ENCODE results near the gene ADARB1. TPM values are rescaled to one million over a fixed set of nuclear protein-coding genes. Genes with fewer than 3 reads are reported as not detected.
A peak's percentile ranks its signal among the peaks of the same experiment; 100 is the strongest.

The ADARB1 gene
- polyA plus RNA-seq, 1 of the 3 experiments (the other 2 are of a cell fraction) = 7.8 TPM

DNA sequence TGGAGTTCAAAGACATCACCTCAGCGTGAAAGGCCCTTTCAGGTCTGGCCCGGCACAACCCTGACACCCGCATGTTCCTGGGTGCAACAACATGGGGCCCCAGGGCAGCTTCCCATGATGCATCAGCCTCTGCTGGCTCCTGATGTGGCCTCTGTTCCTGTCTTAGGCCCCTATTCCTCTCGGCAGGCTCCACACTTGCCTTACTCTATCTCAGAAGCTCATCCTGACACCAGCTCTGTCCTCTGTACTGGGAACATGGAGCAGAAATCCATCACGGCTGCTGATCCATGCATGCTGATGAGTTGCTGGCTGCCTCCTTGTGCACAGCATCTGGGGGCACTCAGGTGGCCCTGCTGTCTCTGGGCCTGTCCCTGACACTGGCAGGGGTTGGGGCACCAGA lies 74.6 kb downstream of the ADARB1 start:
- Histone ChIP-seq H2AFZ (ENCODE audit: low read depth) (no peak overlapping the region), H3K4me1 (ENCODE audit: control insufficient read depth in 1 of 2, insufficient read depth in 2 of 2, low read depth in 1 of 2, low read length in 1 of 2) (peaks cover 6 to 58% of the 10 kb centered on the region in 2 experiments), H3K4me2 (no peak overlapping the region), H3K9me3 (no peaks in the 10 kb centered on the region), H3K27me3 (ENCODE audit: insufficient read depth) (no peaks in the 10 kb centered on the region), H3K36me3 (replicated peaks in 1 of 2; ENCODE audit: control insufficient read depth in 1 of 2, insufficient read depth in 2 of 2, low read length in 1 of 2) (no peaks in the 10 kb centered on the region), H3K9me2 (no peaks in the 10 kb centered on the region), H3K4me3 (ENCODE audit: low read depth in 2 of 2, low read length in 1 of 2) (no peak overlapping the region), H3K79me2 (ENCODE audit: insufficient read depth) (no peaks in the 10 kb centered on the region), H4K20me1 (ENCODE audit: insufficient read depth) (no peaks in the 10 kb centered on the region), H3K27ac (ENCODE audit: low read depth in 2 of 2, low read length in 1 of 2) (peak overlapping the region in 1 of 2 experiments; percentile 66; a peak in 2 of 4 replicates), H3F3A (replicated peaks; ENCODE audit: insufficient read depth) (peaks cover under 1% of the 10 kb centered on the region), H3K9ac (no peak overlapping the region)
- CTCF ChIA-PET = interaction anchor here (0.8 to 10.8 kb wide), 3 partner anchors 10 to 86 kb away, joined by 3 to 159 read pairs (median 5); no protein-coding TSS in a partner anchor
- 93% methylated on average over 4 of the region's 5 CpGs for WGBS (ENCODE audit: low lambda C conversion rate)
- DNase-seq = no peak
- TF ChIP-seq MAX (IDR thresholded peaks at IDR 0.05; ENCODE audit: low read depth) = no peak
- no peak for TF ChIP-seq NFIC (IDR thresholded peaks at IDR 0.05; ENCODE audit: borderline replicate concordance)
- no peak for TF ChIP-seq RCOR1 (IDR thresholded peaks at IDR 0.05; ENCODE audit: low read length)
- TF ChIP-seq CHD2 (IDR thresholded peaks at IDR 0.05; ENCODE audit: low read length, partially characterized antibody) = no peak
- no peak for TF ChIP-seq RXRA (IDR thresholded peaks at IDR 0.05; ENCODE audit: borderline replicate concordance, low read depth)
- TF ChIP-seq FOXM1 (IDR thresholded peaks at IDR 0.05; ENCODE audit: low read depth) = no peak
- TF ChIP-seq IRF3 (IDR thresholded peaks at IDR 0.05; ENCODE audit: low read depth, low read length) = no peak
- TF ChIP-seq TEAD4 (IDR thresholded peaks at IDR 0.05; ENCODE audit: borderline replicate concordance, insufficient read depth) = no peak
- no peak for TF ChIP-seq SIN3A (IDR thresholded peaks at IDR 0.05; ENCODE audit: borderline replicate concordance, low read depth, low read length)
- no peak for TF ChIP-seq TAF1 (IDR thresholded peaks at IDR 0.05; ENCODE audit: borderline replicate concordance, low read depth, low read length)
- no peak for TF ChIP-seq FOSL2 (IDR thresholded peaks at IDR 0.05; ENCODE audit: borderline replicate concordance, low read depth)
- TF ChIP-seq JUND (IDR thresholded peaks at IDR 0.05) = no peak
- no peak for TF ChIP-seq POLR2AphosphoS5 (IDR thresholded peaks at IDR 0.05; ENCODE audit: low read depth, low read length)
- TF ChIP-seq, protein P1, sequence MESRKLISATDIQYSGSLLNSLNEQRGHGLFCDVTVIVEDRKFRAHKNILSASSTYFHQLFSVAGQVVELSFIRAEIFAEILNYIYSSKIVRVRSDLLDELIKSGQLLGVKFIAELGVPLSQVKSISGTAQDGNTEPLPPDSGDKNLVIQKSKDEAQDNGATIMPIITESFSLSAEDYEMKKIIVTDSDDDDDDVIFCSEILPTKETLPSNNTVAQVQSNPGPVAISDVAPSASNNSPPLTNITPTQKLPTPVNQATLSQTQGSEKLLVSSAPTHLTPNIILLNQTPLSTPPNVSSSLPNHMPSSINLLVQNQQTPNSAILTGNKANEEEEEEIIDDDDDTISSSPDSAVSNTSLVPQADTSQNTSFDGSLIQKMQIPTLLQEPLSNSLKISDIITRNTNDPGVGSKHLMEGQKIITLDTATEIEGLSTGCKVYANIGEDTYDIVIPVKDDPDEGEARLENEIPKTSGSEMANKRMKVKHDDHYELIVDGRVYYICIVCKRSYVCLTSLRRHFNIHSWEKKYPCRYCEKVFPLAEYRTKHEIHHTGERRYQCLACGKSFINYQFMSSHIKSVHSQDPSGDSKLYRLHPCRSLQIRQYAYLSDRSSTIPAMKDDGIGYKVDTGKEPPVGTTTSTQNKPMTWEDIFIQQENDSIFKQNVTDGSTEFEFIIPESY (IDR thresholded peaks at IDR 0.05; ENCODE audit: borderline replicate concordance, low read depth) = no peak
- no peak for TF ChIP-seq REST (IDR thresholded peaks at IDR 0.05; ENCODE audit: low read depth, low read length)
- TF ChIP-seq MXI1 (IDR thresholded peaks at IDR 0.05; ENCODE audit: low read depth, low read length) = no peak
- TF ChIP-seq EP300 (IDR thresholded peaks at IDR 0.05; ENCODE audit: borderline replicate concordance in 1 of 2, low read depth in 1 of 2, low read length in 1 of 2) = no peak
- no peak for TF ChIP-seq PBX3 (IDR thresholded peaks at IDR 0.05)
- TF ChIP-seq MEF2A (IDR thresholded peaks at IDR 0.05; ENCODE audit: borderline replicate concordance, low read depth) = no peak
- POLR2A ChIA-PET = interaction anchor here (0.6 kb wide), 1 partner anchor 114 kb away, joined by 4 read pairs; no protein-coding TSS in a partner anchor
